Activated gamma-delta T cell treated with Interleukin-2 at 50 U/mL for 16 hours (primary cell): Measurements from ENCODE around the gene LRRK1.

ENCODE experiments used
- DNase-seq: peaks from one replicate; pipeline ENCODE4 v3.0.0-alpha.2; 2020

LRRK1 gene

DNA sequence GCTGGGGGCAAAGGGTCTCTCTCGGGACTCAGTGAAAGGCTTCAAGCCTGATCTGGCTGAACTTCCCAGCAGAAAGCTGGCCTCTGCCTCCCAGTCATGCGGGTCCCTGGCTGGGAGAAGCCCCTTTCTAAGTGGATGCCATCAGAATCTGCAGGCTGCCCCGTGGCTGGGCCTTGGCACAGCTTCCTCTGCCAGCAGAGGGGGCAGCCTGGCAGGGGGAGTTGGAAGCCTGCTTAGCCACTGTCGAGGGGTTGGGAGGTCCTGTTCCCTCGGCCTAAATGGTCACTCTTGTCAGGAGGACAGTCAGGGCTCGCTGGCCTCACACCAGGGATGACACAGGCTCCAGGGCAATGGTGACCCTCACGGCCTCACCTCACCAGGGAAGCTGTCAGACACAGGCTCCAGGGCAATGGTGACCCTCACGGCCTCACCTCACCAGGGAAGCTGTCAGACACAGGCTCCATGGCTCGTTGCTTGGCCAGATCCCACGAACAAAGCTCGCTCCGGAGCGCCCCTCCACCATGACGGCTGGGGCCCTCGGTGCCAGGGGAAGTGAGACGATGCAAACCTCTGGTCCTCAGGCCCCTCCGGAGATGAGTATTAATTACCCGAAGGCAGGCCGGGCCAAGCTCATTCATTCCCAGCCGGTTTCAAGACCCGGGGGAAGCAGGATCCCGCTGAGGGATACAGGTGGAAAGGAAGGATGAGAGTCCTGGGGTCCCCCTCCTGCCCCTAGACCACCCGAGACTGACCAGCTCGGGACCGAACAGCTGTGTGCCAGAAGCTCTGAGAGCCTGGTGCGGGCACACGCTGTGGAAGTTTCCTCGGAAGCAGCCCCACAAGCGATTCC, 181.7 kb downstream of the LRRK1 start:
- DNase-seq: no peak

DNA sequence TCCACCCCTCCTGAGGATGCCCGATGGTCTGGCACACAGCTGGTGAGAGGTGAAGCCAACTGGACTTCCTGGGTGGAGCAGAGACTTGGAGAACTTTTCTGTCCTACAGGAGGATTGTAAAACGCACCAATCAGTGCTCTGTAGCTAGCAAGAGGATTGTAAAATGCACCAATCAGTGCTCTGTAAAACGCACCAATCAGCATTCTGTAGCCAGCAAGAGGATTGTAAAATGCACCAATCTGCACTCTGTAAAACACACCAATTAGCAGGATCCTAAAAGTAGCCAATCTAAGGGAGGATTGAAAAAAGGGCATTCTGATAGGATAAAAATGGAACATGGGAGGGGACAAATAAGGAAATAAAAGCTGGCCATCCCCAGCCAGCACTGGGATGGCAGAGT, 182.5 kb downstream of the LRRK1 start:
- DNase-seq: no peak

DNA sequence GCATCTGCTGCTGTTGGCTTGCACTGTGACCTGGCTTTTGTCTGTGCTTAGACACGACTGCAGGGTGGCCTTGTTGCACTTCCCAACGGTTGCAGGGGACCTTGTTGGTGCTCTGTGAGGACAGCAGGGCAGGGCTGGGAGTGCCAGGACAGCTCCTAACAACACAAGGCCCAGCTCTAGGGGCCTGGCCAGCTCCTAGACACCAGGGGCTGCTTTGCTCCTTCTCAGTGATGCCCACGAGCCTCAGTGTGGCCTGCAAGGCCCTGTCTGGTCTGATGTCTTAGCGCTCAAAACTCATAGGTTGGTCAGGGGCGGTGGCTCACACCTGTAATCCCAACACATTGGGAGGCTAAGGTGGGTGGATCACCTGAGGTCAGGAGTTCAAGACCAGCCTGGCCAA, 183.6 kb downstream of the LRRK1 start:
- no peak for DNase-seq

DNA sequence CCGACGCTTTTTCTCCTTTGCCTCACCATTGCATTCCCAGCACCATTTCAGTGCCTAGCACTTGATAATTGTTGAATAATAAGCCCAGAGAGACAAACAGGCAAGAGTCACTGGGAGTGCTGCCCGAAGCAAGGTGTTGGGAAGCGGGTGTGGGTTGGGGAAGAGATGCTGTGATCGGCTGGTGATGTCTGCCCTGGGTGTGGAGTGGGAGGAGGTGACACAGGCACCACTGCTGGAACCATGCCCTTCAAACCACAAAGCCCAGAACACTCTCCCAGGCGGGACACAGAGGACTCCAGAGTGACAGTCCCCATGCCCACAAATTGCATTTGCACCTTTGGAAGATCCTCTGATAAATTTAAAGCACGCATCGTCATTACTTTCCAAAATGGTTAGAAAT, 184.4 kb downstream of the LRRK1 start:
- DNase-seq: no peak

DNA sequence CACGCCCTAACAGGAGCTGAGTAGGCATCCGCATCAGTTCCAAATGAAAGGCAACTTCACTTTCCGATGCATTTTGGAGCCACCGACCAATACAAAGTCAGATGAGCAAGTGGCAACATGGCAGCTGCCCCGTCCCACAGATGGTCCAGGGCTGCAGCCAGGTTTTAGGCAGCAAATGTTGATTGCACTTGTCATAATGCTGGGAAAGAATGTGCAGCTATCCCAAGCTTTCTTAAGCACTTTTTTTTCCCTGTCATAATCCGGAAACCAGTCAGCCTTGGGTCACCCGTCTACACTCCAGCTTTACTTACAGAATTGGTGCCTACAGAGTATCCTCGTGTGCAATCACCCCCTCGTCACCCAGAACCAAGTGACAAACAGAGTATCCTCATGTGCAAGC, 185.0 kb downstream of the LRRK1 start:
- no peak for DNase-seq

DNA sequence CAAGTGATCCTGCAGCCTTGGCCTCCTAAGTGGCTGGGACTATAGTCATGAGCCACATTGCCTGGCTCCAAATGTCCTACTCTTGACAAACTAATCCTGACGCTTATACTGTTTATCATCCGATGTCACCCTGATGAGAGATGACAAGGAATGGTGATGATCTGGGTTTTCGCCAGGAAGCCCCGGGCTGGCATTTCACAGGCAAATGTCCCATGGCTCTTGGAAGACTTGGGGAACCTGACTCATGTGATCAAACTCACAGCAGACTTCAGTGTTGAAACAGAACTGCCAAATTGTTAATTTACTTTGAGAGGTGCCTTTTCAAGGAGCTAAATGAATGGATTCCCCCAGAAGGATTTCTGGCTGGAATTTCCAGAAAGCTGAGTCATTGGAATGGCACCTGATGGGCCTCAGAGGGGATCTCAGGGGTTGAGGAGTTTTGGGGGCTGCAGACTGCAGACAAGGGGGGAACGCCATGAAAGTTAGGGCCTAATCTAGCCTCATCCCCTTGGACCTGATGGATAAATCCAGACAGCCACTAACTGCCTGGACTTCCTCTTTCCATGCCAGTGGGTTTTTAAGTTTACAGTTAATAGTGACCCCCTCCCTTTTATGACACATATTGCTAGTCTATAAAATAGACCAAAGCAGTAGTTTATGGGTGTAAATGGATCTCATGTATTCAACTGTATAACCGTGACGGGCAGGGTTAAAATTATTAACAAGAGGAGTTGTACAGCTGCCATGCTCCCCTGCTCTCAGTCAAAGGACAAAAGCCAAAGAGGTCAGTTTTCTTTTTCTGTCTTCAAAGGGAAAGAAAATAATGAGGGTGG, 186.1 kb downstream of the LRRK1 start:
- DNase-seq: no peak

DNA sequence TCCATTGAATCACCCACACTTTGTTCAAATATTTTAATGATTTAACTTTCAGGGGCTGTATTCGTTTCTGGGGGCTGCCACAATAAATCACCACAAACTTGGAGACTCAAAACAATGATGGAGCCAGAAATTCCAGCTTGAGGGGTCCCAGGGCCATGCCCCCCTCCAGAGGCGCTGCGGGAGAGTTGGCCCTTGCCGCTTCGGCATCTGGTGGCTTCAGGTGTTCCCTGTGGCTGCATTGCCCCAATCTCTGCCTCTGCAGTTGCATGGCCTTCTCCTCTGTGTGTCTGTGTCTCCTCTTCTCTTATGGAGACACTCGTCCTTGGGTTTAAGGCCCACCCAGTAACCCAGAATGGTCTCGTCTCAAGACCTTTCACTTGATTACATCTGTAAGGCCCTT, 187.9 kb downstream of the LRRK1 start:
- DNase-seq: no peak

DNA sequence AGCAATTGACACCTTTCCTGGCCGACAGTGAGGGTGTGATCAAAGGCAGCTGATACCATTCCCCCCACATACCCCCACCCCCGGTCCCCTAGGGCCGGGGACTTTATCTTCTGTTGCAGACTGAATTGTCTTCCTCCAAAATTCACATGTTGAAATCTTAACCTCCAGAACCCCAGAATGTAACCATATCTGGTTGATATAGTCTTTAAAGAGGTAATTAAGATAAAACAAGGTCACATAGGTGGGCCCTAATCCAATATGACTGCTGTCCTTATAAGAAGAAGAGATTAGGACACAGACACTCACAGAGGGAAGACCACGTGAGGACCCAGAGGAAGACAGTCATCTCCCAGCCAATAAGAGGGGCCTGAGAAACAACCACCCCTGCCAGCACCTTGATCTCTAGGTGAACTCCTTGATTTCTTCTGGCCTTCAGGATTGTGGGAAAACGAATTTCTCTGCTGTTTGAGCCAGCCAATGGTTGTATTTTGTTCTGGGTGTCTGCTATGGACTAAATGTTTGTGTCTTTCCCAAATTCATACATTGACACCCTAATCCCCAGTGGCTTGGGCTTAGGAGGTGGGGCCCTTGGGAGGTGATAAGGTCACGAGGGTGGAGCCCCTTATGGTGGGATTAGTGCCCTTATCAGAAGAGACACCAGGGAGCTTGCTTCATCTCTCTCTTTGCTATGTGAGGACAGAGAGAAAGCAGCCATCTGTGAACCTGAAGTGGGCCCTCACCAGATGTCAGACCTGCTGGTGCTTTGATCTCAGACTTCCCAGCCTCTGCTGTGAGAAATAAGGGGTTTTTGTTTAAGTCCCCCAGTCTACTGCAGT, 188.7 kb downstream of the LRRK1 start:
- no peak for DNase-seq

DNA sequence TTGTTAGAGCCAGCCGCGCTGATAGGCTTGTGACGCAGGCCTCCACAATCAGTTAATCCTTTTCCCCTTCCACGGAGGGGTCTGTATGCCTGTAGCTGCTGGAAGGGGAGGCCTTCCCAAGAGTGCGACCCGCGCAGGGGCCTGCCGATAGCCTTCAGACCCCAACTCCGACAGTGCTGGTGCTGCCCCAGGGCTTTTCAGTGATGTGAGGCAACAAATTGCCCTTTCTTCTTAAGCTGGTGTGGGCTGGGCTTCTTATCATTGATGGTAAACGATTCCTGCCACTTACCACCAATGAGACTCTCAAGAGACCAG, 189.3 kb downstream of the LRRK1 start:
- no peak for DNase-seq

DNA sequence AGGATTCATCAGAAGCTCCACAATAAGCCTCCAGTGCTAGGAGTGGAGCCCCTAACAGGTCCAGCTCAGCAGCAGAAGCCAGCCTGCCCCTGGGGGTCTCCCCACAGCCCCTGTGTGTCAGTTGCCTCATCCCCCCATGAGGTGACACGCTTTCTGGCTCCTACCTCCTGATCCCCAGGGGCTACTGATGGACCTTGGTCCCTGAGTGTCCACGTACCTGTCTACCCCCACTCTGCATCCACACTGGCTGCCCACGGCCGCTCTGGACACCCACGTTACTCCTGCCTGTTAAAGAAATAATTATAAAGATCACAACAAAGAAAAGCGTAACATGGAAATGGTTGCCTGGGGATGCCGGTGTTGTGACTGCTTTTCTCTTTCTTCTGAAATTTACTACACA, 189.6 kb downstream of the LRRK1 start:
- DNase-seq: no peak

DNA sequence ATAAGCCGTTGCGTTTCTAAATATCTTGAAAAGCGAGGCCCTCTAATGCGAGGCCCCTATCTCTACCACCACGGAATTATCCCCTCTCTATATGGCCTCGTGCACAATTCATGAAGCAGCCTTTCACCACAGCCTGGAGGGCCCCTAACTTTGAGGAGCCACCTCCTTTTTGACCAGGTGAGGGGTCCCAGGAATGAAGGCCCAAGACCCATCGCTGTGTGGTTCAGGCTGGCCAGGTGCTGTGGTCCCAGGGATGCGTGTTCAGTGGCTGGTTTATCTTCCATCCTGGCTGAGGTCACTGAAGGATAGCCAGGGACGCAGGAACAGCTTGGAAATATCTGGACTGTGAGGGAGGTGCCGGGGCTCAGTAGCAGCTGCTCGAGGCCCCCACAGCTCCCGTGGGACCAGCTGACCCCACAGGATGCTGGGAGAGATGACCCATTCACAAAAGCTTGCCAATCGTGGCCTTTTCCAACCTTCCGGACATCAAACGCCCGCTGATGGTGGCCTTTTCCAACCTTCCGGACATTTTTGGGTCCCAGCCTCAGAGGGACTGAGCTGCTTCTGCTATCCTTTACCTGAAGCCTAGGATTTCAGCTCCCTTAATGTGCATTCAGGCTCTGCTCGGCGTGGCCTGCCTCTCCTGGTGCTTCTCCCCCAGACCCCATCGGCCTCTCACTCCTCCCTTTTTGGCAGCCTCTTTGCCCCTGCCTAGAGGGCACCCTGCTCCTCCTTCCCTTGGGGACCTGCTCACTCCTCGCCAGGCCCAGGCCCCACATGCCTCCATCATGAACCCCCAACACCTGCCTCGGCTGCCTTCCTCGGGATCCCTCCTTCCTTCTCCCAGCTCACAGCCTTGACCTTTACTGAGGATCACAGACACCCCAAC, 191.8 kb downstream of the LRRK1 start:
- no peak for DNase-seq

DNA sequence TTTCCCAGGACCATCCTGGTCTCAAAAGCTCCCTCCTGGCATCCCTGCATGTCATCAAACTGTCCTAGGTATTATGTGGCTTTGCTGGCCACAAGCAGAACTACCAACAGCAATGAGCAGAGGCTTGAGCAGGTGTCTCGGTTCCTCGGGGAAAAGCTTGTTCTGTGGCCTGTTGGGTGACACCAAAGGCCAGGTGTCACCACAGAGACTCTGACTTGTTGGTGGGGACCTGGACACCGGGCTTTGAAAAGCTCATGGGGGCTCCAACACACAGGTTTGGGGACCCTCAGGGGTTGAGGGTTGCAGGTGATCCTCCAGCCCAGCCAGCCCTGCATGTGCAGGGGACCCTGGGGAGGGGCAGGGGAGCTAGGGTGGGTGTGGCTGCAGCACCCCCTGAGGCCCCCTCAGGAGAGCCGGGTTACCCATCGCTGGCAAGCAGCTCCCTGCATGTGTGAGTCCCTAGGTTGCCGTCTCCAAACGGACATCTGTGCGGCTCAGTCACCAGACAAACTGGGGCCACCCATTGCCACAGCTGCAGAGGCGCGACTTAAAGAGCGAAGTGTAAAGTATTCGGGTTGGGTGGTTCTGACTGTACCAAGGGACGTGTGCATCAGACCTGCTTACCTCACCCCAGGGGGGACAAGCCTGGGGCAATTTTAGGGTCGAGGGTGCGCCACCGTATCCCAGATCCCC, 192.6 kb downstream of the LRRK1 start:
- no peak for DNase-seq

DNA sequence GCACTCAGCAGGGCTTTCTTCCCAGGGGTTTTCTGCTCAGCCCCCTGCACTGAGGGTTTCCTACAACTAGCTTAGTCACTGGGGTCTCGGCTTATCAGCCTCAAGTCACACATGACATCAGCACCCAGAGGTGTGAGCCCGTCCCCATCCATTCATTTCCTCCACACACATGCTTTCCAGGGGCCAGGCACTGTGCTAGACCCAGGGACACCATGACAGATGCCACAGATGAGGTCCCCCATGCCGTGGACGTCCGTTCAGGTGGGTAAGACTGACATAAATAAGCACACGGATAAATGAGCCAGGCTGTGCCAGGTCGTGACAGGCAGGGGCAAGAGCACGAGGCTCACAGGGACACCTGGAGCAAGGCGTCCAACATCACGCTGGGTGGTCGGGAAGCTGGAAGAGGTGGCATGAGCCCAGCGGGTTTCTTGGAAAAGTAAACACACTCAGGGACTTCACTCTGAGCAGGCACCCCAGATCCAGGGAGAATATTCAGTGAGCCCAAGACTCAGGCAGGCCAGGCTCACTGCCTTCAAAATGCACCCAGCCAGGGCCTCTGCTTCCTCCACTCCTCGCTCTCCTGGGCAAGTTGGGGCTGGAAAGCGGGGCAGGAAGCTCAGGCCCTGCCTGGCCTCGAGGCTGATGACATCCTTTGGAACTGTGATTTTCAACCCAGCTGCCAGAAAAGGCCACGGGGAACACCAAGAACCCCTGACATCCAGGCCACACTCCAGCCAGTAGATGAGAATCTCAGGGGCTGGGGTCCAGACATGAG, 193.4 kb downstream of the LRRK1 start:
- no peak for DNase-seq

DNA sequence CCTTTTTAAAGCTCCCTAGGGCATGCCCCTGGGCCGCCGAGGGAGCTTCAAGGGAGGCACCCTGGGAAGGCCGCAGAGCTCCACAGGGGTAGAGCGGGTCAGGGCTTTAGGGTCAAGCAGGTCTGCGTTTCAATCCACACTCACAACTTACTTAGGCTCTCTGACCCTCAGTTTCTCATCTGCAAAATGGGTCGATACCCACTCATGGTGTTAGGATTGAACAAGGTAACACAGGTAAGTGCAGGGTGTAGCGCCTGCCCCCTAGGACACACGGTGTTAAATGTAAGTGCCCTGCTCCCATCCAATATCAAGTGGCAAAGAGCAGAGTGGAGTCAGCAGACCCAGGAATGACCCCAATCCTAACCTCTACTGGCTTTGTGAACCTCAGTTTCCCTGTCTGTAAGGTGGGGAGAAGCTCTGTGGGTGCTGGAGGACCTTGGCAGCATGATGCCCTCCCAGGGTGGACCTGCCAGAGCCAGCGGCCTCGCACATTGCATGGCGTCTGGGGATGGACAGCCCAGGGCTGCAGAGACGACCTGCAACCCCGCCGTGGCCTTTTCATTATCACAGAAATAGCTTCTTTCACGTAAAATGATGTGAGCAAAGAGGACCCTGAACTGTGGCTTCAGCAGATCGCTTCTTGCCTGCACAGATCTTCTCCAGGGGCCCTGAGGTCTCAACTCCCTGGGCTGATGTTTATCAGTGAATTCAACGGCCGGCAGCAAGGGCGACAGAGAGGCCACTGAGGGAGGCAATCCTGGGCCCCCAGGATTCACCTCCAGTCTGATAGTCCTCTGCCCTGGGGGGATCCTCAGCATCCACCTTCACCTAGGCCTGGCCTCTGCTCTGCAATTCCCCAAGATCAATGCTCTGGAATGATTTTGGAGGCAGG, 194.2 kb downstream of the LRRK1 start:
- no peak for DNase-seq

DNA sequence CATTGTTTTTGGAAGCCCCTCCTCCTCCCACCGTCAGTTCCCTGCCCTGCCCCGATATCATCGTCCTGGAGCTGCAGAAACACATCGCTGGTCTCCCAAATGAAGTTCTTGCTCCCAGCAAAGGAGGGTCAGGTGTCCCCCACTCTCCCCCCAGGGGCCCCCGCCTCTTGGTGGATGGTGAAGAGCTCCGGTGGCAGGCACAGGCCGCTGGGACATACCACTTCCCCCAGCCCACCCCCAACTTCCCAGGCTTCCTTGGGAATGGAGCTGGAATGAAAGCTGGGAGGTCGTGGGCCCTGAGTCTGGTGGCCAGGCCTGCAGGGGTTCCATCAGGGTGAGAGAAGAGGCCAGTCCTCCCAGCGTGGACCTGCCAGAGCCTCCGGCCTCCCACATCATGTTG, 195.0 kb downstream of the LRRK1 start:
- no peak for DNase-seq

DNA sequence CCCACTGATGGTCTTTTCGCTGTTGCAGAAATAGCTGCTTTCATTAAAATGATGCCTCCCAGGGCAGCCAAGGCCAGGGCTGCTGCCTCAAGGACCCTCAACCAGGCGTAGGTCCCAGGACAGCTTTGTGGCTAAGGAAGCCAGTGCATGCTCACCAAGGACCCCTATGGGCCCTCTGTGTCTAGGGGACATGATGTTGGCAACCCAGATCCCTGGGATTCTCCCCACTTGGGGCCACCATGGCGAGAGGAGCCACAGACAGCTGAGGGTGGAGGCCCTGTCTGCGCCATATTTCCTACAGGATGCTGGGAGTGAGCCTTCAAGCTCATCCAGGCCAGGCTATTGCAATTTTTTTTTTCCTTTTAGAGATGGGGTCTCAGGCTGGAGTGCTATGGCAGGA, 195.5 kb downstream of the LRRK1 start:
- DNase-seq: no peak

DNA sequence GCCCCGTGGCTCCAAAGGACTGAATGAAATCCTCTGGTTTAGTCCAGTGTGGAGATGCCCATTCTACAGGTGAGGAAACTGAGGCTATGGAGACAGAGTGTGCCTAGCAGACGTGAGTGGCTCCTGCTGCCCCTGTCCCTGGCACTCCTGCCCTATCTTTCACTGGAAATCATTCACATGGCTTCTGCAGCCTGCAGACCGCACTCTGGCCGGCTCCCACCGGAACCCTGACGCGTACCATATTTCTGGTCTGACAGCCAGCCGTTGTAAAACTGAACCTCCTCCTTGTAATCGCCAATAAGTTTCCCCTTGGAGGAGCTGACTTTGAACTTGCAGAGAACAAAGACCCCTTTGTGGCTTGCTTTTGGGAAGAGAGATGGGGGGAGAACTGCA, 196.2 kb downstream of the LRRK1 start:
- no peak for DNase-seq

DNA sequence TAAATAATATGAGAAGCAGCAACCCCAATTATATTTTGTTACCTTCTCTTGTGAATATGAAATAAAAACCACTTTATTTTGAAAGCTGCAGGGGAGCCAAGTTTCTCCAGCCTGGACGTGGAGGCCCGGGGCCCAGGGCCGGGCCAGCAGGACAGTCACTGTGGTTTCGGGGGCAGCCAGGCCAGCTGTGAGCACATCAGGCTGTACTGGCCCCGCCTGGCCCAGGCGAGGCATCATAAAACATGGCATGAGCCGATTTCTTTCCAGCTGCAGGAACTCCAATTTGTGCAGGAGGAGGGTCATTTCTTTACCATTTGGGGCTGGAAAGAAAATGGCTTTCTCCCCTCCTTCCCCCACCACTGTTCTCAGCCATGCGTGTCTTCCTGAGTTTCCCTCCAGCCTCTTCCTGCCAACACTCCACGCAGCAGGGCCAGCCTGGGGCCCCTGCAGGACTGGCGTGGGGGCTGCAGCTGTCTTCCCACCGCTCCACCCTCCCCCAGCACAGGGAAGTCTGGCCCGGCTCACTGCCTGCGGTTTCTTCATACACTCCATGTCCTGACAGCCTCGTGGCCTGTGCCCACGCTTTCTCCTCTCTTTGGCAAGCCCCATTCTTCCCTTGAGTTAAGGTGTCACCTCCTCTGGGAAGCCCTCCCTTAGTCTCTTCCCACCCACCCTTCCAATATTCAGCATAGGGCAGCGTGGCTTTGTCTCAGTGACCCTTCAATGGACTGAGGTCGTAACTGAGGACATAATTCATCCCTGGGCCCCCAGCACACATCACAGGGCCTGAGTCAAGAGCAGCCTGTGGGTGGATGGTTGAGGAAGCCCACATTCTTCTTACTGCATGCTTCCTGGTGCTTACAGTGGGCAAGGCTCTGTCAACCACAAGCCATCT, 196.9 kb downstream of the LRRK1 start:
- DNase-seq: no peak

DNA sequence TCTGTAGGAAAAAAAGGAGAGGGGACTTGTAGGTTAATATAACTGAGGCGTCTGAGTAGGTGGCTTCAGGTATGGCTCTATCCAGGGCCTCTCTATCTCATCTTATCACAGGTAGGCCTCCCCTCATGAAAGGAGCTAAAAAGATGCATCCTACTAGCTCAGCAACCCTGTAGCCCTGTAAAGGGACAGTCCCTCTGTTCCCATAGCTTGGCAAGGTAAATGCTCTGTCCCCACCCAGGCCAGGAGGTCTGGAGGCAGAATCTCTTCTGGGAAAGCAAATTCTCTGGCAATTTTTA, 197.5 kb downstream of the LRRK1 start:
- no peak for DNase-seq
